Spinal cord (tissue), 10 donors: ENCODE data around the gene NUBPL. TPM values are rescaled to one million over a fixed set of nuclear protein-coding genes. Genes with fewer than 3 reads are reported as not detected.
"Not testable (repeated sequence)": the region's sequence is repeated elsewhere in the genome, so short reads cannot be mapped to it uniquely, and the experiment has no call there.

Experiments
- DNase-seq, 6 donors: peaks; one replicate each; pipeline versions ENCODE4 v3.0.0 to v3.0.0-alpha.2; 2013 to 2015; ENCODE audit warnings: low spot score in 6 of 6, low read depth in 4 of 6
- H3K27ac ChIP-seq: one replicate; pipeline ENCODE4 v1.5.1; 2013; ENCODE audit warnings: low read depth, low read length, control low read depth
- H3K27me3 ChIP-seq: one replicate; pipeline ENCODE4 v1.6.1; 2013; ENCODE audit warnings: low read length; ENCODE audit not compliant: control insufficient read depth, insufficient read depth
- H3K36me3 ChIP-seq: one replicate; pipeline ENCODE4 v1.6.1; 2013; ENCODE audit warnings: low read length; ENCODE audit not compliant: control insufficient read depth, insufficient read depth
- H3K4me1 ChIP-seq: one replicate; pipeline ENCODE4 v1.6.1; 2013; ENCODE audit warnings: low read length; ENCODE audit not compliant: control insufficient read depth, insufficient read depth
- H3K4me3 ChIP-seq: one replicate; pipeline ENCODE4 v1.5.1; 2013; ENCODE audit warnings: low read depth, low read length, control low read depth
- H3K9me3 ChIP-seq: one replicate; pipeline ENCODE4 v1.6.1; 2013; ENCODE audit warnings: low read length; ENCODE audit not compliant: control insufficient read depth, insufficient read depth
- WGBS: methylation state at CpG from one replicate; pipeline ENCODE4 v1.1.5; 2013; ENCODE audit warnings: missing lambda C conversion rate; ENCODE audit not compliant: insufficient coverage; 5-methylcytosine and 5-hydroxymethylcytosine counted together
- polyA plus RNA-seq, 2 donors: library from polyadenylated mRNA; unstranded; fragments of 120-200 nt; gene quantifications; one replicate each; pipeline ENCODE4 v1.2.1, GENCODE V29; 2013; ENCODE audit not compliant: insufficient read length in 2 of 2
- total RNA-seq, 2 donors: library from RNA; depleted of rRNA in 1 of 2; stranded (reverse); fragments of 120-200 nt in 1 of 2; fragments of >200 nt in 1 of 2; gene quantifications; one replicate each; pipeline versions ENCODE4 v1.2.3 to v1.2.4, GENCODE V29; 2013 to 2014
- donor health status: healthy.

Gene NUBPL
- total and polyA plus RNA-seq, 4 donors = 11.2 to 17.9 (median 11.5) TPM

GRCh38 chr14:31806249-31806648, 245.0 kb downstream of the NUBPL start:
- no peaks in the 10 kb centered on the region for H3K36me3 ChIP-seq
- no peaks in the 10 kb centered on the region for H3K9me3 ChIP-seq
- H3K27me3 ChIP-seq = no peaks in the 10 kb centered on the region
- DNase-seq = no peak
- no peak overlapping the region for H3K27ac ChIP-seq
- no peak overlapping the region for H3K4me3 ChIP-seq
- no peaks in the 10 kb centered on the region for H3K4me1 ChIP-seq

- not testable (repeated sequence) for H3K4me3 ChIP-seq, H3K4me1 ChIP-seq, H3K9me3 ChIP-seq, DNase-seq, H3K36me3 ChIP-seq, H3K27ac ChIP-seq, H3K27me3 ChIP-seq
- 84% methylated on average over 12 of the region's 15 CpGs for WGBS
These were observed 250.8 kb downstream of the NUBPL start for GRCh38 chr14:31811693-31812628.

GRCh38 chr14:31813724-31814490, 252.7 kb downstream of the NUBPL start:
- DNase-seq, H3K4me1 ChIP-seq, H3K27me3 ChIP-seq, H3K4me3 ChIP-seq, H3K9me3 ChIP-seq, H3K36me3 ChIP-seq, H3K27ac ChIP-seq: not testable (repeated sequence)
- WGBS = no CpG with 5 or more reads among the region's 2 CpGs

GRCh38 chr14:31819281-31819680, 258.1 kb downstream of the NUBPL start:
- H3K9me3 ChIP-seq = no peaks in the 10 kb centered on the region

GRCh38 chr14:31825459-31825858, 264.3 kb downstream of the NUBPL start:
- Histone ChIP-seq H3K4me1 (no peaks in the 10 kb centered on the region), H3K27me3 (no peaks in the 10 kb centered on the region), H3K9me3 (no peaks in the 10 kb centered on the region), H3K4me3 (no peak overlapping the region), H3K36me3 (no peaks in the 10 kb centered on the region), H3K27ac (no peak overlapping the region)
- DNase-seq = no peak

More at GRCh38 chr14:31819281-31819680, 258.1 kb downstream of the NUBPL start:
- H3K4me3 ChIP-seq = no peak overlapping the region
- H3K36me3 ChIP-seq = no peaks in the 10 kb centered on the region
- peak in 1 of 6 donors; percentile 37 for DNase-seq
- no peaks in the 10 kb centered on the region for H3K4me1 ChIP-seq
- no peak overlapping the region for H3K27ac ChIP-seq
- no peaks in the 10 kb centered on the region for H3K27me3 ChIP-seq

DNA sequence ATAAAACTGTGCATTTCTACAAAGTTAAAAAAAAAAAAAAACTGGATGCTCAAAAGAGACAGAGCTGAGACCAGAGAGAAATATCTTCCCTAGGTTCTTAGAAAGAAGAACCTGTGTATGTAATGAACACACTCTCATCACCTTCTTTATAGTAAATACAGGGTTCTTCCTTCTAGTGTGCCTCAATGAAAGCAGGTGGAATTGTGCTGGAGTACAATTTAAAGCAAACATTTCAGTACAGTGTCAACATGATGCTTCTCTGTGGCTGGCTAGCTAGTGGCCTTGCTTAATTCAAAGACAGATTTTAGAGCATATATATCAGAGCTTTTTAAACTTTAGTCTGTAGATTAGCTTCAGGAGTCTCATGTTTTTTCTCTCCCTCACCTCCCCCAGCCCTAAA, 266.1 kb downstream of the NUBPL start:
- H3K4me1 ChIP-seq = no peaks in the 10 kb centered on the region
- no peaks in the 10 kb centered on the region for H3K36me3 ChIP-seq
- no peaks in the 10 kb centered on the region for H3K9me3 ChIP-seq
- no peak overlapping the region for H3K4me3 ChIP-seq
- no peak overlapping the region for H3K27ac ChIP-seq
- H3K27me3 ChIP-seq = no peaks in the 10 kb centered on the region
- no peak for DNase-seq

DNA sequence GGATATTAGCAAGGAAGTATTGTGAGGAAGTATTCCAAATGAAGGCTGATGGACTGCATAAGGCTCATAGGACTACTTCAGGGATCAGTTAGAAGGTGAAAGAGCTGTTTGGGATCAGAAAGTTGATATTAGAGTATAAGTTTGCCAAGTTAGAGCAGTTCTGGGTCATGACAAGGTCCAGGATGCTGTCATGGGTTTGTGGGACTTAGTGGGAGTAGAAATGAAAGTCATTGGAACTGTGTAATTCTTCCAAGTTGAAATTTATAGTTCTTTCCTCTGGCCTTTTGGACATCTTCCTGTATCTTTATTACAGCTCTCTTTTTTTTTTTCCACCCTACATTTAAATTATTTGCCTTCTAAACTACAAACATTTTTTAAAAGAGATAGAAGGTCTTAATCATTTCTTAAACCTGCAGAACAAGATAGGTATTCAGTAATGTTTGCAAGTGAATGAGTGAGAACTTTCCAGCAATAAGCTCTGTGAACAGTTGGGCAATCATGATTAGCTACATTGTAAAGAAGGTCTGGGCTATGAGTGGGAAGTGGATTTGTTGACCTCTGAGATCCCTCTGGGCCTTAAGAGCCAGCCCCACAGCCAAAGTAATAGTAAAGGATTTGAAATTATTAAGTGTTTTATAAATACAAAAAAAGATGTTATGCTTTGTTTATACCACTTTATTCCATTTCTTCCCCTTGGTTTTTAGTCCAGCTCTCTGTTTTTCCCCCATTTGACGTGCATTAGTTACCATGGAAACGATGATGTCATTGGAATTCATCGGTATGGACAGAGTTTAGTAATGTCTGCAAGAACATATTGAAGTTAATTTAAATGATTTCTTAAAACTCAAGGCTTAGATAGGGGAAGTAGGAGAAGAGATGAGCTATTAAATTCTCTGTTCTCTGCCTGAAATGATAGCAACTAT, 268.0 kb downstream of the NUBPL start:
- no peak overlapping the region for H3K27ac ChIP-seq
- no CpG with 5 or more reads among the region's 3 CpGs for WGBS

DNA sequence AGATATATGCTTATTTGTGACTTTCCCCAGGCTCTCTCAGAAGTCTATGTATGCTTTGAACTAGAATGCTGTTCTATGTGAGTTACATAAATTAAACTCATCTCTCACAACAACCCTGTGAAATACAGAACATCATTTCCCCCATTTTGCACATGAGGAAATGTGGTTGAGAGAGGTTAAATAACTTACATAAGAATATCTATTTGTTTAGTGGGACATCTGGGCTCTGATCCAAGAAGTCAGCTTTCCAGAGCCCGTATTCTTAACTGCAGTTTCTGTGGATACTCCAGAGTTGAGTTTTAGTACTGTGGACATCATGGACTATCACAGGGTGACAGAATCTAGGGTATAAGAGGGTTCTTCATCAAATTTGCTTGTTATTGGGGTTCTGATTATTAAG, 273.4 kb downstream of the NUBPL start:
- no peaks in the 10 kb centered on the region for H3K9me3 ChIP-seq
- H3K27me3 ChIP-seq = no peaks in the 10 kb centered on the region
- no peaks in the 10 kb centered on the region for H3K4me1 ChIP-seq
- WGBS = 70% methylated on average over 1 of the region's 1 CpG
- no peak overlapping the region for H3K27ac ChIP-seq
- no peaks in the 10 kb centered on the region for H3K36me3 ChIP-seq
- DNase-seq = no peak
- H3K4me3 ChIP-seq = no peak overlapping the region

More for the DNA sequence above, 268.0 kb downstream of the NUBPL start:
- no peaks in the 10 kb centered on the region for H3K36me3 ChIP-seq
- H3K4me1 ChIP-seq = no peaks in the 10 kb centered on the region
- no peak overlapping the region for H3K4me3 ChIP-seq
- peak in 2 of 6 donors; percentile 18 to 37 for DNase-seq
- no peaks in the 10 kb centered on the region for H3K27me3 ChIP-seq
- H3K9me3 ChIP-seq = no peaks in the 10 kb centered on the region

DNA sequence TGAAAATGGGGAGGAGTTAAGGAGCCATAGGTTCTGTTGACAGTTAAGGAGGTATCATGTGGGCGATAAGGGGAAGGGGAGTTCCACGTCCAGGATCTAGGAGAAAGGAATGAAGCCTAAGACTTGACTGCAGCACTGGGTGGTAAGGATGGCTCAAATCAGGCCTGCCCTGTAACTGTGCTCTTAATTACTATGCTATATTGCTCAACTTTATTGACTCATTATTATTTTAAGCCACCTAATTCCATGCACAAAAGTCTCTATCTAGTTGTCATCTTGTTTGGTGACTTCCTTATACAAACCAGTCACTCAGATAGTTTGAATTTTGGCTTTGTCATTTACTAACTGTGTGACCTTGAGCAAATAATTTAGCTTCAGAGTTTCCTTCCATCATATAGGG, 273.8 kb downstream of the NUBPL start:
- no peak overlapping the region for H3K27ac ChIP-seq
- no peaks in the 10 kb centered on the region for H3K4me1 ChIP-seq
- no peaks in the 10 kb centered on the region for H3K9me3 ChIP-seq
- WGBS = no CpG with 5 or more reads among the region's 2 CpGs
- no peaks in the 10 kb centered on the region for H3K27me3 ChIP-seq
- H3K36me3 ChIP-seq = no peaks in the 10 kb centered on the region
- H3K4me3 ChIP-seq = no peak overlapping the region
- DNase-seq = no peak
